Retinal pigment epithelial cell (primary cell): ENCODE measurements around the gene CCDC142.

Experiments
- DNase-seq: peaks from one replicate; pipeline ENCODE4 v3.0.0-alpha.2; 2010; ENCODE audit warnings: low read depth
- H3K4me3 ChIP-seq: 2 replicates; pipeline ENCODE4 v1.5.1; 2011; ENCODE audit warnings: mild to moderate bottlenecking, low read length, control low read depth, moderate library complexity
- CTCF ChIP-seq: conservative IDR thresholded peaks from 2 replicates; pipeline ENCODE4 v1.5.1; 2011; ENCODE audit warnings: low read depth, low read length, control low read depth, inconsistent platforms

The CCDC142 gene

DNA sequence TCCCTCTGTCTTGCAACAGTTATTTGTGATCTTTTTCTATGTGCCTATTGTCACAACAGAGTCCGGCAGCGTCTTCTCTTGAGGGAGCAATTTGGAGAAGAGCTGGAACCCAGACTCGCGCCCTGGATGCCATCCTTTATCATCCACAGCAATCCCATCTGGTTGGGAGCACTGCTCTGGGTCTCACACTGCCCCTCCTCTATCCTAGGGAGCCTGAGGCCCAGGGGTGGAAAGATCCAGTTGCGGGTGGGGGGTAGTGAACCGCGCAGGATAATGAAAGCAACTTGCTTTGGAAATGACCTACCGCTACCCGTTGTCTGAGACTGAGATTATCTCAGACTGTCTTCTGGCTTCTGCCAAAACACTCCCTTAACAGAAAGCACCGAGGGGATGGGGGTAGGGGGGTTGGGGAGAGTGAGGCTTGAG is 23.8 kb downstream of the CCDC142 start:
- DNase-seq = no peak
- TF ChIP-seq CTCF = no peak
- H3K4me3 ChIP-seq = peak overlapping the region; percentile 99

DNA sequence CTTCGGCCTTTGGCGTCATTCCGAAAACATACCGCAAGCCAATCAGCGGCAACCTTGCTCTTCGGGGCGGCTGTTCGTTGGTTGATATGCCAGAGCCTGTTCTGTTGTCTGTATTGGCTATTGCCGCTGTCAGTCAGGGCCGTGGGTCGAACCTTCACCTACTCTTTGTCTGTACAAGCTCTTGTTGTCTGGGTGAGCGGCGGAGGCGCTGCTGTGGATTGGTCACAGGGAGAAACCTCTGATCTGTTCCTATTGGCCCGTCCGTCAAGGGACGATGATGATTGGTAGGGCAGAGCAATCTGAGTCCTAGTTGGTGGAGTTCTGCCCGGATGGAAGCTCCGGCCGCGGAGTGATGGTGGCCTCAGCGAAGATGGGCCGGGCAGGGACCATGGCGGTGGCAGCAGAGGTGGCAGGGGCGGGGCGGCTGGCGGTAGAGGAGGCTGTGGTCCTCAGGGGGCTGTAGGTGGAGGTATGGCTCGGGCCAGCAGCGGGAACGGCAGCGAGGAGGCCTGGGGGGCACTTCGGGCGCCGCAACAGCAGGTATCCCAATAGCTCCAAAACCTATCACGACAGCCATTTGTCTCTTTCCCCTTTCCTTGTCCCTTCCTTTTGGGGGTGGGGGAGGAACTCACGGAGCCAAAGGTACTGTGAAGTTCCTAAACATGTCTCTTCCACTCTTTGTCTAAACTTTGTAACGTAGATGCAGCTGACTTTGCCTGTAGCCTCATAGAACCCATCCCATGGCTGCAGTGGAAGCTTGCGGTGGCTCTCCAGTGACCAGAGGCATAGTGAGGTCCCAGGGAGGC is 24.5 kb downstream of the CCDC142 start, which contains the start of gene WBP1:
Gene WBP1 (plus strand): TSS at position 307 of the 806 bp plus-strand sequence. CDS start 165 bp downstream, at position 472.
- TF ChIP-seq CTCF = no peak
- H3K4me3 ChIP-seq = peak within 1 kb of the TSS; percentile 99
- peak; percentile 100 for DNase-seq

GRCh38 chr2:74457549-74458131 is 25.2 kb downstream of the CCDC142 start:
- DNase-seq = no peak
- TF ChIP-seq CTCF = no peak
- peak overlapping the region; percentile 77 for H3K4me3 ChIP-seq

GRCh38 chr2:74457129-74457548 is 25.7 kb downstream of the CCDC142 start:
- no peak for DNase-seq
- no peak for TF ChIP-seq CTCF
- peak overlapping the region; percentile 77 for H3K4me3 ChIP-seq

DNA sequence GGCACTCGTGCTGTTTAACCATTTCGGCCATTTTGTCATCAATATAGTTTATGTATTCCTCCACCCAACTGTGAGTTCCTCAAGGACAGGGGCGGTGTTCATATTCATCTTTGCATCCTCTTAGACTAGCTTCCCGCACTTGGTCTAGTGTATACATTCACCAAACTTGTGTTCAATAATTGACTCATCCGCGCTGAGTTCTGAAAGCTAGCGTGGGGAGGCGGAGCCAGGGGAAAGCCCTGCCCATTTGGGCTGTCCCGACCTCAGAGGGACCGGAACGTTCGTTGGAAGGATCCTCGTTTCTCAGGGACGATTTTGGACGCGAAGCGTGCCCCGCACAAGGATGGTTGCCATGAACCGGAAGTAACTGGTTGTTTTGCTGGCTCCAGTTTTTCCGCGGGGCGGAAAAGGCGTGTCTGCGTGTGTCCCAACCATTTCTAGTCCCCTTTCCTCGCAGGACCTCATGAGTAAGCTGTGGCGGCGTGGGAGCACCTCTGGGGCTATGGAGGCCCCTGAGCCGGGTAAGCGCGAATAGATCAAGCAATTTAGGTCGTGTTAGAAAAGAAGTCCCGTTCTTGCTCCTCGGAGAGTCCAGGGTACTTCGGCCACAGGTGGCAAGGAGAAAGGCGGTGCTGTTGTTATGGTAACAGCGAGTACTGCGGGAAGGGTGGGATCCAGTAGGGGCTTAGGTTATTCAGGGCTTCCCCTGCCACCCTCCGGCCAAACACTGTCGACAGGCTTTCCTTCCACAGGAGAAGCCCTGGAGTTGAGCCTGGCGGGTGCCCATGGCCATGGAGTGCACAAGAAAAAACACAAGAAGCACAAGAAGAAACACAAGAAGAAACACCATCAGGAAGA is 27.9 kb downstream of the CCDC142 start, which contains the start of gene INO80B:
Gene INO80B (plus strand): TSS at position 434 of the 858 bp plus-strand sequence. CDS start 30 bp downstream, at position 464.
- no peak for TF ChIP-seq CTCF
- DNase-seq = peak; percentile 92
- H3K4me3 ChIP-seq = peak within 1 kb of the TSS; percentile 96

DNA sequence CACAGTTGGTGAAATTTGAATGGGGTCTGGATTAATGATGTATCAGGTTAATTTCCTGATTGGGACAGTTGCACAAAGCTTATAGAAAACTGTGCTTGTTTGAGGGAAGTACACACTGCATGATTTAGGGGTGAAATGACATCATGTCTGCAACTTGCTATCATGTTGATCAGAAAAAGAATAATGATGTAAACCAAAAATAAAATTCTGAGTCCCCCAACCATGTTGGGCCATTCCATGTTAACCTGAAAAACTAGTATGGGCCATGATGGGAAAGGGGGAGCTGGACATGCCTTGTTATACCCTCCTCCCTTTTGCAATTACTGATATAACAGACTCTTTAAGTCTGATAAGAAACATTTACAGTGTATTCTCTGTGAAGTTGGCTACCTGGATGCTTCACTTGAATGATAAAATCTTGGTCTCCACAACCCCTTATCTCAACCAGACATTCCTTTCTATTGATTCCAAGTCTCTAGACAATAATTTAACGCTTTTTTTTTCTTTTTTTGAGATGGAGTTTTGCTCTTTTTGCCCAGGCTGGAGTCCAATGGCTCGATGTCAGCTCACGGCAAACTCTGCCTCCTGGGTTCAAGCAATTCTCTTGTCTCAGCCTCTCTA is 32.1 kb downstream of the CCDC142 start:
- DNase-seq = no peak
- no peak for TF ChIP-seq CTCF

More for the DNA sequence above, 32.1 kb downstream of the CCDC142 start:
- H3K4me3 ChIP-seq = no peak overlapping the region
